Measurements from ENCODE around the gene USP37.

The USP37 gene

DNA sequence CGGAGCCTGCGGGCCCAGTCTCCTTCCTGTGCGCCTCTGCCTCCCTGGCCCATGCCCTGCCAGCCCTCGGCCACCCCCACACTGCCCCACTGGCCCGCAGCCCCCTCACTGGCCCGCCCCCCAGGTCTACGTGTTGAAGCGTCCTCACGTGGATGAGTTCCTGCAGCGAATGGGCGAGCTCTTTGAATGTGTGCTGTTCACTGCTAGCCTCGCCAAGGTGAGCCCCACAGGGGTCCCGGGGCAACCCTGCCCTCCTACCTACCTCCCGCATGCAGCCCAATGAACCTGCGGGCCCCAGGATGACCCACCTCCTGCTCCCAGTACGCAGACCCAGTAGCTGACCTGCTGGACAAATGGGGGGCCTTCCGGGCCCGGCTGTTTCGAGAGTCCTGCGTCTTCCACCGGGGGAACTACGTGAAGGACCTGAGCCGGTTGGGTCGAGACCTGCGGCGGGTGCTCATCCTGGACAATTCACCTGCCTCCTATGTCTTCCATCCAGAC is 165.2 kb downstream of the USP37 start:
- no peak for DNase-seq (ENCODE audit: low read depth in 2 of 2)

DNA sequence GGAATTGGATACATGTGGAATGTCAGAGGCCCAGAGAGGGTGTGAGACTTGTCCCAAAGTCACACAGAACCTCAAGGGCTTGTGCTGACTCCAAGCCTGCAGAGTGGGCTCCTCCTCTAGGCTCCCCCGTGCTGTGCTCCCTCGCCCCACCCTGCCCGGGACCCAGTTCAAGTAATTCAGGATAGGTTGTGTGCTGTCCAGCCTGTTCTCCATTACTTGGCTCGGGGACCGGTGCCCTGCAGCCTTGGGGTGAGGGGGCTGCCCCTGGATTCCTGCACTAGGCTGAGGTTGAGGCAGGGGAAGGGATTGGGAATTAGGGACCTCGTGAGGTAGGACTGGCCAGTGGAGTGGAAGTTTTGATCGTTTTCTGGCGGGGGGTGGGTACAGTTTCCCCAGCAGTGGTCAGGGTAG is 165.7 kb downstream of the USP37 start:
- no peak for DNase-seq (ENCODE audit: low read depth in 2 of 2)

DNA sequence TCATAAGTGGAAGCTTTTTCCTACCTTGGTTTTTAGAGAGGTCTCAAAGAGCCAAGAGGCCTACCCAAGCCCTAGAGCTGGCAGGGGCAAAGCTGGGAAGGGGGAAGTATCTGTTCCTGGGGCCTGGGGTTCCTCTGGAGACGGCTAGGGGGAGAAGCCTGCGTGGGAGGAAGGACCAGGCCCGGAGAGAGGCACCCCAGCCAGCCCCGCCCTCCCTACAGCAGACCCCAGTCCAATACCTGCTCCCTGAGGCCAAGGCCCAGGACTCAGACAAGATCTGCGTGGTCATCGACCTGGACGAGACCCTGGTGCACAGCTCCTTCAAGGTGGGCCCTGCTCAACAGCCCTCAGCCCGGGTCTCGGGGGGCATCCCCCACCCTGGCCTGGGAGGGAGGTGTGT is 166.3 kb downstream of the USP37 start:
- no peak for DNase-seq (ENCODE audit: low read depth in 2 of 2)

- no peak for DNase-seq (ENCODE audit: low read depth in 2 of 2)
Measured at GRCh38 chr2:218400930-218401881, 166.9 kb downstream of the USP37 start.

Measured in fibroblast of skin of left biceps (primary cell).